CD14-positive monocyte (primary cell): Measurements from ENCODE around the gene CCL4L2. TPM values are rescaled to one million over a fixed set of nuclear protein-coding genes. Genes with fewer than 3 reads are reported as not detected.
"Not testable (repeated sequence)": the region's sequence is repeated elsewhere in the genome, so short reads cannot be mapped to it uniquely, and the experiment has no call there.

Source experiments
- DNase-seq, 3 donors: peaks; one replicate each; pipeline ENCODE4 v3.0.0-alpha.2; 2011 to 2022
- H2AFZ ChIP-seq: 2 replicates; pipeline ENCODE4 v1.6.0; 2012; ENCODE audit warnings: mild to moderate bottlenecking, low read depth, low read length, inconsistent platforms; ENCODE audit not compliant: insufficient read depth, poor library complexity, severe bottlenecking
- H3K27ac ChIP-seq, 2 donors: 1 replicate in 1 of 2; 2 replicates in 1 of 2; pipeline ENCODE4 v1.5.1; 2012 to 2013; ENCODE audit warnings: low read length in 2 of 2, control low read depth in 1 of 2, inconsistent platforms in 1 of 2, low read depth in 1 of 2, mild to moderate bottlenecking in 1 of 2
- H3K27me3 ChIP-seq, 2 donors: one replicate each; pipeline versions ENCODE4 v1.6.0 to v1.6.1; 2011 to 2013; ENCODE audit warnings: low read length in 2 of 2; ENCODE audit not compliant: control insufficient read depth in 2 of 2, insufficient read depth in 2 of 2
- H3K36me3 ChIP-seq, 2 donors: replicated peaks in 1 of 2; 1 replicate in 1 of 2; 2 replicates in 1 of 2; pipeline versions ENCODE4 v1.5.1 to v1.6.1; 2012 to 2013; ENCODE audit warnings: low read length in 2 of 2, control low read depth in 1 of 2, inconsistent platforms in 1 of 2, mild to moderate bottlenecking in 1 of 2; ENCODE audit not compliant: insufficient read depth in 2 of 2, control insufficient read depth in 1 of 2
- H3K4me1 ChIP-seq, 2 donors: 1 replicate in 1 of 2; 2 replicates in 1 of 2; pipeline versions ENCODE4 v1.5.1 to v1.6.1; 2012 to 2013; ENCODE audit warnings: low read length in 2 of 2, control low read depth in 1 of 2, inconsistent platforms in 1 of 2, mild to moderate bottlenecking in 1 of 2, moderate library complexity in 1 of 2; ENCODE audit not compliant: insufficient read depth in 2 of 2, control insufficient read depth in 1 of 2
- H3K4me2 ChIP-seq: replicated peaks from 2 replicates; pipeline ENCODE3; 2012; ENCODE audit warnings: low read length, moderate library complexity, mild to moderate bottlenecking; ENCODE audit not compliant: poor library complexity, severe bottlenecking; ENCODE audit errors: extremely low read depth
- H3K4me3 ChIP-seq, 3 experiments: fragments of 200-600 bp in 1 of 3; sonication (generic) in 1 of 3; replicated peaks in 1 of 3; 1 replicate in 2 of 3; 2 replicates in 1 of 3; pipeline ENCODE4 v1.5.1; 2011 to 2013; ENCODE audit warnings: low read length in 3 of 3, mild to moderate bottlenecking in 3 of 3, control low read depth in 2 of 3, low read depth in 2 of 3, inconsistent platforms in 1 of 3, moderate library complexity in 1 of 3
- H3K79me2 ChIP-seq: 2 replicates; pipeline ENCODE4 v1.6.0; 2012; ENCODE audit warnings: mild to moderate bottlenecking, control low read depth, inconsistent platforms, low read length, moderate library complexity; ENCODE audit not compliant: insufficient read depth
- H3K9ac ChIP-seq: 2 replicates; pipeline ENCODE4 v1.6.0; 2017; ENCODE audit warnings: low read length, mild to moderate bottlenecking; ENCODE audit not compliant: insufficient read depth, poor library complexity, severe bottlenecking
- H3K9me3 ChIP-seq, 2 donors: replicated peaks in 1 of 2; 1 replicate in 1 of 2; 2 replicates in 1 of 2; pipeline versions ENCODE4 v1.5.1 to v1.6.1; 2012 to 2013; ENCODE audit warnings: low read length in 2 of 2, control low read depth in 1 of 2; ENCODE audit not compliant: control insufficient read depth in 1 of 2, insufficient read depth in 1 of 2
- H4K20me1 ChIP-seq: 2 replicates; pipeline ENCODE4 v1.6.0; 2012; ENCODE audit warnings: mild to moderate bottlenecking, low read length, control low read depth, moderate library complexity; ENCODE audit not compliant: insufficient read depth
- H3K27ac Mint-ChIP-seq, 7 donors: one replicate each; pipeline ENCODE4 v1.8.0; 2020; ENCODE audit warnings: mild to moderate bottlenecking in 7 of 7, mixed read lengths in 7 of 7, moderate library complexity in 6 of 7, inconsistent platforms in 2 of 7
- H3K27me3 Mint-ChIP-seq, 3 donors: one replicate each; pipeline ENCODE4 v1.8.0; 2021 to 2022; ENCODE audit warnings: low read depth in 3 of 3, mild to moderate bottlenecking in 3 of 3, mixed read lengths in 3 of 3, moderate library complexity in 3 of 3, inconsistent platforms in 1 of 3
- H3K36me3 Mint-ChIP-seq, 2 donors: one replicate each; pipeline ENCODE4 v1.8.0; 2020; ENCODE audit warnings: mixed read lengths in 2 of 2, inconsistent platforms in 1 of 2, mild to moderate bottlenecking in 1 of 2
- H3K4me1 Mint-ChIP-seq: one replicate; pipeline ENCODE4 v1.8.0; 2020; ENCODE audit warnings: mild to moderate bottlenecking, mixed read lengths
- H3K4me3 Mint-ChIP-seq, 2 donors: one replicate each; pipeline ENCODE4 v1.8.0; 2020; ENCODE audit warnings: mild to moderate bottlenecking in 2 of 2, mixed read lengths in 2 of 2, moderate library complexity in 1 of 2
- H3K9me3 Mint-ChIP-seq, 7 donors: one replicate each; pipeline ENCODE4 v1.8.0; 2020 to 2022; ENCODE audit warnings: mixed read lengths in 7 of 7, mild to moderate bottlenecking in 6 of 7, moderate library complexity in 6 of 7, inconsistent platforms in 2 of 7
- CTCF ChIP-seq: fragments of 200-600 bp; IDR thresholded peaks from one replicate; pipeline ENCODE4 v1.8.0; 2022; ENCODE audit warnings: antibody characterized with exemption, mild to moderate bottlenecking
- WGBS: methylation state at CpG from one replicate; pipeline ENCODE4 v1.1.5; 2013; ENCODE audit warnings: missing lambda C conversion rate; ENCODE audit not compliant: insufficient coverage; 5-methylcytosine and 5-hydroxymethylcytosine counted together
- intact Hi-C, 2 donors: fragments of 100-400 bp; cut with micrococcal nuclease; formaldehyde crosslinking; loops; one replicate each; pipeline versions ENCODE4 v1.15.0 to v1.15.1; 2023
- polyA plus RNA-seq, 3 donors: library from polyadenylated mRNA; depleted of rRNA in 1 of 3; unstranded in 2 of 3; stranded (reverse) in 1 of 3; fragments of 300-500 nt in 2 of 3; fragments of >200 nt in 1 of 3; fragmentation: Illumina TruSeq in 2 of 3; gene quantifications; 1 replicate in 2 of 3; 2 replicates in 1 of 3; pipeline ENCODE4 v1.2.3, GENCODE V29; 2012 to 2021
- small RNA-seq: library from RNA; depleted of rRNA; stranded (forward); fragments of <200 nt; gene quantifications from one replicate; pipeline ENCODE3, GENCODE V24; 2012; ENCODE audit warnings: low read depth; ENCODE audit not compliant: insufficient read length

The CCL4L2 gene
- polyA plus RNA-seq, 3 donors: 24.8 to 32.7 (median 25.3) TPM

- H3K27me3 ChIP-seq, H3K36me3 ChIP-seq, H3K9me3 Mint-ChIP-seq, H3K9ac ChIP-seq, intact Hi-C loops, H3K27ac ChIP-seq, H3K4me1 ChIP-seq, H3K27ac Mint-ChIP-seq, H4K20me1 ChIP-seq, H3K36me3 Mint-ChIP-seq, H3K9me3 ChIP-seq, H3K4me2 ChIP-seq, H3K4me3 ChIP-seq, H3K4me1 Mint-ChIP-seq, H3K79me2 ChIP-seq, H3K4me3 Mint-ChIP-seq, H3K27me3 Mint-ChIP-seq, DNase-seq, H2AFZ ChIP-seq: not testable (repeated sequence)
- TF ChIP-seq CTCF: peak; percentile 45
- no CpG with 5 or more reads among the region's 5 CpGs for WGBS
Observed at GRCh38 chr17:36229644-36230043, 18.8 kb downstream of the CCL4L2 start.

GRCh38 chr17:36242046-36242445 is 31.2 kb downstream of the CCL4L2 start:
- H3K36me3 ChIP-seq, intact Hi-C loops, H3K27me3 Mint-ChIP-seq, H3K27ac ChIP-seq, H3K9me3 Mint-ChIP-seq, H3K9ac ChIP-seq, H3K4me1 Mint-ChIP-seq, H3K36me3 Mint-ChIP-seq, DNase-seq, H3K27me3 ChIP-seq, H2AFZ ChIP-seq, H3K4me3 Mint-ChIP-seq, H3K4me2 ChIP-seq, H3K27ac Mint-ChIP-seq, H4K20me1 ChIP-seq, H3K4me3 ChIP-seq, H3K79me2 ChIP-seq, H3K4me1 ChIP-seq, H3K9me3 ChIP-seq: not testable (repeated sequence)
- no CpG with 5 or more reads among the region's 4 CpGs for WGBS

Small RNAs within 50 kb of the gene (small RNA-seq; reads per million reads assigned to genes)
- gene AC243829.3: not detected
- gene AC243829.6: not detected

Other genes starting within 250 kb of the CCL4L2 start
- not detected for gene CCL16, start 229.6 kb upstream of the CCL4L2 start, polyA plus RNA-seq
- not detected for gene CCL14, start 224.3 kb upstream of the CCL4L2 start, polyA plus RNA-seq
- gene CCL15, start 209.5 kb upstream of the CCL4L2 start, polyA plus RNA-seq: not detected
- under 1 TPM in 2 of 3 donors, not detected in 1; 0.31 to 0.89 TPM for gene CCL23, start 193.1 kb upstream of the CCL4L2 start, polyA plus RNA-seq
- not detected for gene CCL18, start 146.8 kb upstream of the CCL4L2 start, polyA plus RNA-seq
- 100 to 1,000 TPM; 161 to 328 (median 190) TPM for gene CCL3, start 120.9 kb upstream of the CCL4L2 start, polyA plus RNA-seq
- gene CCL4, start 107.2 kb upstream of the CCL4L2 start, polyA plus RNA-seq: 10 to 100 TPM; 11.8 to 41.7 (median 40.6) TPM
- gene TBC1D3B, start 34.4 kb upstream of the CCL4L2 start, polyA plus RNA-seq: 1 to 10 TPM in 1 of 3 donors, not detected in 2; 1.8 TPM
- gene CCL3L1, start 14.3 kb upstream of the CCL4L2 start, polyA plus RNA-seq: 100 to 1,000 TPM in 2 of 3 donors, 10 to 100 TPM in 1; 57.7 to 230 (median 137) TPM
- under 1 TPM in 1 of 3 donors, not detected in 2; 0.24 TPM for gene TBC1D3I, start 53.5 kb downstream of the CCL4L2 start, polyA plus RNA-seq
- gene TBC1D3G, start 112.8 kb downstream of the CCL4L2 start, polyA plus RNA-seq: not detected
- not detected for gene TBC1D3H, start 177.4 kb downstream of the CCL4L2 start, polyA plus RNA-seq